Renal cortex interstitium (tissue), 11 donors: ENCODE data around the gene ZDHHC7. TPM values are rescaled to one million over a fixed set of nuclear protein-coding genes. Genes with fewer than 3 reads are reported as not detected.

Experiments used
- DNase-seq, 11 donors: peaks; one replicate each; pipeline ENCODE4 v3.0.0-alpha.2; 2013; ENCODE audit warnings: low read depth in 9 of 11, low spot score in 4 of 11; ENCODE audit errors: extremely low read depth in 1 of 11
- polyA plus RNA-seq, 3 donors: library from polyadenylated mRNA; unstranded; fragments of 120-200 nt; gene quantifications; one replicate each; pipeline ENCODE4 v1.2.1, GENCODE V29; 2013; ENCODE audit not compliant: insufficient read length in 3 of 3

Gene ZDHHC7
- polyA plus RNA-seq, 3 donors, result 50.8 to 62.5 (median 59.0) TPM

DNA sequence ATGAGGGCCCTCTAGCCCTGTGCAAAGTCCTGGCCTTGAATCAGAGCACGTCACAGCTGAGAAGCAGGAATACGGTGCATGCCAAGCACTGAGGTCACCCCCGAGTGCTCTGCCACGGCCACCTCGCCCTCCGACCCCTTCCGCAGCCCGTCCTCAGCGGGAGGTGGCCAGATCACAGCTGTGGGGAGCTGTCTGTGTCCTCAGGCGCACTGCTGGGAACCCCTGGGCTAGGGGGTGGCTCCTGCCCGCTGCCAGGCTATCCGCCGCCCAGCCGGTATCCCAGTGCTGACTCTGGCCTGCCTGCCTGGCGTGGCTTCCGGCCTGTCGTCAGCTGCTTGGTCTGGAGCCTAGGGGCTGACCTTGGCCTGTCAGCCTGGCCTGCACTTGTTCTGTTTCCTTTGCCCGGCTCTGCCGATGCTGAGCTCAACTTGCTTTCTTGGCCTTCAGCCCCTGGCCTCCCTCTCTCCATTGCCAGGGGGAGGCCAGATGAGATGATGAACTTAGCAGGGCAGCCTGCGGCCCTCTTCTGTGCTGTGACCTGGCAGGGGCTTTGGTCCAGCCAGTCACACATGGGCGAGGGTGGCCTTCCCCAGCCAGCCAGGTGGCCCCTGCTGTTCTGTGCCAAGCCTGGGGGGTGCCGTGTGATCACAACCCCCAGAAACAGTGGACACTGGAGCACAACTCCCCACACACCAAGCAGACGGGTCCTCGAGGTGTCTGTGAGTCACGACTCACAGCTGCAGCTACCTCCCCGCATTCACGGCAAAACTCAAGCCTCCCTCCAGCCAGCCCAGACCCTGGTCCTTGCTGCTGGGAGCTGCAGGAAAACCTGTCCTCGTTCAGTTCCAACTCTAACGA, 77.3 kb downstream of the ZDHHC7 start:
- no peak for DNase-seq

DNA sequence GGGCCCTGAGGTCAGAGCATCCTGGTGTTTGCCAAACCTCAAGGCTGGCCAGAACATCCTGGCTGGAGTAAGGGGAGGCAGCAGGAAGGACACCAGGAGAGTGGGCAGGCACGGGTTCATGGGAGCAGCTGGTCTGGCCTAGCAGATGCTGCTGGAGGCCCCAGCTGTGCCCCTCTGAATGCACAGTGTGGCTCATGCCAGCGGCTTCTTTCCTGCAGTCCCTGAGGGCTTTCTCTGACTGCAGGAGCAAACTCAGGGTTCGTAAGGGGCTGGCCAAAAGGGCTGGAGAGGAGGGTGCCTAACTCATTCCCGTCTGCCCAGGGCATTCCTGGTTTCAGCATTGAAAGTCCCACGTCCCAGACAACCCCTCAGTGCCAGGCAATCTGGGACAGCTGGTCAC, 78.7 kb downstream of the ZDHHC7 start:
- no peak for DNase-seq

DNA sequence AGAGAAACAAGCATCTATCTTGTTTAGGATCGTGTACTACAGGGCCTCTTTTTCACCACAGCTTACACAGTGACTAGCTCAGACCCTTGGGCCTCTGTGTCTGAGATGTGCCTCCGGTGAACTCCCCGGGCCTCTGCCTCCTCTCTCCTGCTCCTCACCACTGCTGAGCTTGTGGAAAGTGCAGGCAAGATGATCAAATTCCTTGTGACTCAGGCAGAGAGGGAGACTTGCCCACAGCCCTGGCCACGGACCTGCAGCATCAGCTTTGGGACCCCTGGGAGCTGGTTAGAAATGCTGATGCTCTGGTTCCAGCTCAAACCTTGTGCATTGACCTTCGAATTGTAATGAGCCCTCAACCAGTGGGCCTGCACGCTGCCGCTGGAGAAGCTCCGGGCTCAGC, 79.8 kb downstream of the ZDHHC7 start:
- DNase-seq, result no peak

DNA sequence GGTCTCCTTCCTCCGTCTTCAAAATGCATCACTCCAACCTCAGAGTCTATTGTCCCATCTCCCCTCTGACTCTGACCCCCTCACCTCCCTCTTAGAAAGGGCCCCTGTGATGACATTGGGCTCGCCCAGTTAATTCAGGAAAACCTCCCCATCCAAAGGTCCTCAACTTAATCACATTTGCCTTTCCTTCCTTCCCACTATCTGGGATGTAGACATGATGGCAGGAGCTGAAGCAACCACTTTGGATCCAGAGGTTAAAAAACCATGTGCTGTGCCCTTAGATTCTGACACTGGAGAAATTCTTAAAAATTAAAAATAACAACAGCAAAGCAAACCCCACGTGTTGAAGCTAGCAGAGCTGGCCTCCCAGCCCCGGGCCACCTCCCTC, 80.2 kb downstream of the ZDHHC7 start:
- DNase-seq, result no peak

DNA sequence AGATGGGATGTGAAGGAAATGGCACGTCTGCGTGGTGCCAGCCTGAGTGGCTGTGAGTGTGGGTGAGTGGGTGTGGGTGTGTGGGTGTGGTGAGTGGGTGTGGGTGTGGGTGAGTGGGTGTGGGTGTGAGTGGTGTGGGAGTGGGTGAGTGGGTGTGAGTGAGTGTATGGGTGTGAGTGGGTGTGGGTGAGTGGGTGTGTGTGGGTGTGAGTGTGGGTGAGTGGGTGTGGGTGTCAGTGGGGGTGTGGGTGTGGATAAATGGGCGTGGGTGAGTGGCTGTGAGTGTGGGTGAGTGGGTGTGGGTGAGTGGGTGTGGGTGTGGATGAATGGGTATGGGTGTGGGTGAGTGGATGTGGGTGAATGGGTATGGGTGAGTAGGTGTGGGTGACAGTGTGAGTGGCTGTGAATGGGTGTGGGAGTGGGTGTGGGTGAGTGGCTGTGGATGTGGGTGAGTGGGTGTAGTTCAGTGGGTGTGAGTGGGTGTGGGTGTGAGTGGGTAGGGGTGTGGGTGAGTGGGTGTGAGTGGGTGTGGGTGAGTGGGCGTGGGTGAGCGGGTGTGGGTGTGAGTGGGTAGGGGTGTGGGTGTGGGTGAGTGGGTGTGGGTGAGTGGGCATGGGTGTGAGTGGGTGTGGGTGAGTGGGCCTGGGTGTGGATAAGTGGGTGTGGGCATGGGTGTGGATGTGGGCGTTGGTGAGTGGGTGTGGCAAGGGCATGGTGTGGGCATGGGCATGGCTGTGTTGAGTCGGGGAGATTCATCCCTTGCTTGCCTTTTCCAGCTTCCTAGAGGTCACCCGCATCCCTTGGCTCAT, 80.8 kb downstream of the ZDHHC7 start:
- no peak for DNase-seq

DNA sequence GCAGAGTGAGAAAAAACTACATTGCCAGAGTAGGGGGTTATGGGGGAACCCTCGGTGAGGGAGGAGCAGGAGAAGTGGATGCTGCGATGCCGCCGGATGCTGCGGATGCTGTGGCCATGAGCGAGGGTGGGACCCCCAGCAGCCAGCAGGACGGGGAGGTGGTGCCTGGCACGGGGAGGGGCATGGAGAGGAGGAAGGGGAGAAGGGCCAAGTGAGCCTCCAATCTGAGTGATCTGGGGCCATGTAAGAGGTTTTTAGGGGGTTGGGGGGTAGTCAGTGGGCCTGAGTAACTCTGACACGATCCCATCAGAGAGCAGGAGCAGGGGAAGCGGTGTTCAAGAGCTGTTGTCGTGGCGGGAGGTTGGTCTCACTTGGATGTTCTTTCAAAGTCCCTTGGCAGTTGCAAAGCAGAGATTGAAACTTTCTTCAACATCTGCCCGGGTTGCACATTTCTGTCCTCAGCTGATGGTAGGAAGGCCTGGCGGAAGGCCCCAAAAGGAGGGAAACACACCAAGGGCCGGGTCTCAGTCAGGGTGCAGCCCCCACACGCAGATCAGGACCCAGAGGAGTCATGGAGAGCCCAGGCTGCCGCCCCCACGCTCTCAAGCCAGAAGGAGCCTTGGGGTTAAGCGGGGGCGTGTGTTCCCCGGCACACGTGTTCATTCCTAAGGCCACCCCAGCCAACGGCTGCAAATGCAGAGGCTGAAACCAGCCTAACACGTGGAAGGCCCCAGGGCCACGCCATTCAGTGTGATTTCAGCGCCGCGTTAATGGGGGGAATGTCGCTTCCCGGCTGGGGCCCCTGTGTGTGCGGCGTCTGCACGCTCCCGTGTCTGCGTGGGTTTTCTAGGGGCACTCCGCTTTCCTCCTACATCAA, 81.7 kb downstream of the ZDHHC7 start:
- no peak for DNase-seq

DNA sequence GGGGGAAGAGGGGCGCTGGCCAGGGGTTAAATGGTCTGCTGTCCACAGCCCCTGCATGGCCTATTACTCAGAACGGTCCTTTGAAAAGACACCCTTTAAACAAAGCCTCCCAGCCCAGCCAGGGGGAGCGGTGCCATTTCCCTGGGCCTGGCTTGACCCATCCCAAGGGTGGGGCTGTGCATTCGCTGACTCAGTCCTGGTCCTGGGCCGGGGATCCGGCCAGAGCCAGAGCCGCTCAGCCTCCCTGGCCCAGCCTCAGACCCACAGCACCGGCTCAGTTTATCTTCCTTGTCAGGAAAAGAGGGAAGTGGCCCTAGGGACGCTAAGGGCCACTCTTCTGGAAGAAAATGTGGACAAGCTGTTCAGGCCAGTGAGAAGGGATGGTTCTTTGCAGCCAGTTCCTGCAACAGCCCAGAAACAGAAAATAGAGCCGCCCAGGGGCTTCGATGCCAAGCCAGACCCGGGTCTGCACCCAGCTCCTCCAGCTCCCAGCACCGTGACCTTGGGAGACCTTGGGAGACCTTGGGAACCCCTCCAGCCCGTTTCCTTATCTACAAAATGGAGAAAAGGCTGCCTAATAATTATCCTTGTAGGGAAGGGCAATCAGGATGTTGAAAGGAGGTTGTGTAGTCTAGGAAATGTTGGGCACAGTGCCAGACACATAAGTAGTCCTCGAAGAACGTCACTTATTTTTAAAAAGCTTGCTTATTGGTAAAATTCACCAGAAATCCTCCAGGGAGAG, 82.5 kb downstream of the ZDHHC7 start:
- DNase-seq, result no peak

DNA sequence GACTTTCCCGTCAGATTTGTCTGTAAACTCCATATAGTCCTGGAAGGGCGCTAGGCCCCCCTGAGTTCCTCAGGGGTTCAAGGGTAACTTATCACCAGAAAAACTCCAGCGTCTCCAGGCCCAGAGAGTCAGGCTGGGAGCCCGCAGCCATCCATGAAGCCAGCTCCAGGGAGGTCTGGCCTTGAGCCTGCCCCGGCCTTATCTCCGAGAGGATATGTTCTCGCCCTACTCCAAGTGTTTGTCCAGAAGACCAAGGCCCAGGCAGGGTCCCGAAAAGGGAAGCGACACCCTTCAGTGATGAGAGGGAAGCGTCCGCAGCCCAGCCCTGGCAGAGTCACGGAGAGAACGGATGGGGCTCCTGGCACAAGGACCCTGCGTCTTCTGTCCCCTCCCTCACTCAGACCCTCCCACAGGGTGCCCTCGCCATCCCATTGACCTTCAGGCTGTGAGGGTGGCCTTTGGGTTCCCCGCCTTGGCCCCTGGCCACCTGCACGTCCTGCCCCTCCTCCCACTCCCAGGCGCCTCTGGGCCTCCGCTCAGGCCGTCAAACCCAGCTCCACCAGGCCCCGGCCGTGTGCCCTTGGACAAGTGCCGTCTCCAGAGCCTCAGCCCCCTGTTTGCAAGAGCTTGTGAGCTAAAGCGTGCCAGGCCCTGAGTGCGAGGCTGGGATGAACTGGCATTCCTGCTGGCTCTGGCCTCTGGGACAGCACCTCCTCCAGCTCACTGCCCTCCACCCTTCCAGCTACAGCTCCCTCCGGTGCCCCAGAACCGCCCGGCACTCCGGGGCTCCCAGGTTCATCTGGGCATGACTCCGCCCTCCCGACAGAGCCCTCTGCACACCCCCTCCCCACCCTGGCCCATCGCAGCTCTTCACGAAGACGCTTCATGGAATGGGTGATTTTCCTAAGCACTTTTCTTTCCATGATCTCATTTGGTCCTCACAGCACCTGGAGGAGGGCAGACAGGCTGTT, 83.4 kb downstream of the ZDHHC7 start:
- DNase-seq, result no peak

DNA sequence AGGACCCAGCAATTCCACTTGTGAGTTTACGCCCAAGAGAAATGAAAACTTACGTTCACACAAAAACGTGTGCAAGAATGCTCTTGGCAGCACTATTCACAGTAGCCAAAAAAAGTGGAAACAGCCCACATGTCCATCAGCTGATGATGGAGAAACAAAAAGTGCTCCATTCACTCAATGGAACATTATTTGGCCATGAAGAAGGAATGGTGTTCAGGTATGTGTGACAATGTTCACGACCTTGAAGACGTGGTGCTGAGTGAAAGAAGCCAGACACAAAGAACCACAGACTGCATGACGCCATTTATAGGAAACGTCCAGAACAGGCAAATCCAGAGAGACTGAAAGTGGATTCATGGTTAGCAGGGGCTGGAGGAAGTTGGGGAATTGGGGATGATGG, 84.9 kb downstream of the ZDHHC7 start:
- no peak for DNase-seq

DNA sequence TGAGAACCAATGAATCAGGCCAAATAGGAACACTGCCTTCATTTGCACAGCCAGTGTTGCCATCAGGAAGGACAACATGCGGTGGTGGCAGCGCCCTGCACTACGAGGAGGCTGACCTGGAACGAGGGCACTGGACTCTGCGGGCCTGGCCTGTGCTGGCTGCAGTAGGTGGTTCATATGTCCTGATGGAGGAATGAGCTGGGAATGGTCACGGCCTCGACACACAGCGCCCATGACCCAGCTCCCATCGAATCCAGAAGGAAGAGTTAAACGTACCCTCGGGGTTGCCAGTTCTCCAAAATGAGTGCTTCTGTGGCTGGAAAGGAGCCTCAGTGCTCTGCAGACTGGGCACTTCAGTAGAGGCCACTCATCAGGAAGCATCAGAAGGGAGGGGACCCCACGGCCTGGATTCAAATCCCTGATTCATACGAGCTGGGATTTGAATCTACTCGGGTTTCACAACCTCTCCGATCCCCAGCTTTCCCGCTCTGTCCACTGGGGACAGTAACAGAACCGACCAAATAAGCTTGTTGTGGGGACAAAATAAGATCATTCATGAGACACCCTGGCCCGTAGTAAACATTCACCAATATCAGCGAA, 85.5 kb downstream of the ZDHHC7 start:
- no peak for DNase-seq

DNA sequence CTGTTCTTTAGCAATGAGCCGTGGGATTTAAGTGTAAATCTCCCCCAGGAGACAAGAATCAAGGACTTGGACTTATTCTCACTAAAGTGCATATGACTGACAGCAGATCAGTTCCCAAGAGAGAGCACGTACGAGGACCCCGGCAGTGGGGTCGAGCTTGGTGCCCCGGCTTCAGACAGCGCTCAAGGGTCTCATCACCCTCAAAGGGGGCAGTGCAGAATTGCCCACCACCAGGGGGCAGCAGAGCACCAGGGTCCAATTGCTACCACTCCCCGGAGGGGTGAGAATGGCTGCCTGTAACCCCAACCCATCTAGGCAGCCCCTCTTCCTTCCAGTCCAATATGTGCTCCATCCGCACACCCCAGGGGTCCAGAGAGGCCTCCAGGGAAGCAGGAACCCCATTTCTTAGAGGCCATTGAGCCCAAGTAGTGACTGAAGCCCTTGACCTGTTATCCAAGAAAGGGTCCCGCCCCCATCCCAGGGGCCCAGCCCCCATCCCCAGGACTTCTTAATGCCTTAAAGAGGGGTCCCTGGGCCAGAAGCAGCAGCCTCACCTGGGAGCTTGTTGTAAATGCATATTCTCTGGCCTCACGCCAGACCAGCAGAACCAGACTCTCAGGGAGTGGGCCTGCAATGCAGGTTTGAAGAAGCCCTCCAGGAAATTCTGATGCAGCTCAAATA, 86.1 kb downstream of the ZDHHC7 start:
- no peak for DNase-seq

DNA sequence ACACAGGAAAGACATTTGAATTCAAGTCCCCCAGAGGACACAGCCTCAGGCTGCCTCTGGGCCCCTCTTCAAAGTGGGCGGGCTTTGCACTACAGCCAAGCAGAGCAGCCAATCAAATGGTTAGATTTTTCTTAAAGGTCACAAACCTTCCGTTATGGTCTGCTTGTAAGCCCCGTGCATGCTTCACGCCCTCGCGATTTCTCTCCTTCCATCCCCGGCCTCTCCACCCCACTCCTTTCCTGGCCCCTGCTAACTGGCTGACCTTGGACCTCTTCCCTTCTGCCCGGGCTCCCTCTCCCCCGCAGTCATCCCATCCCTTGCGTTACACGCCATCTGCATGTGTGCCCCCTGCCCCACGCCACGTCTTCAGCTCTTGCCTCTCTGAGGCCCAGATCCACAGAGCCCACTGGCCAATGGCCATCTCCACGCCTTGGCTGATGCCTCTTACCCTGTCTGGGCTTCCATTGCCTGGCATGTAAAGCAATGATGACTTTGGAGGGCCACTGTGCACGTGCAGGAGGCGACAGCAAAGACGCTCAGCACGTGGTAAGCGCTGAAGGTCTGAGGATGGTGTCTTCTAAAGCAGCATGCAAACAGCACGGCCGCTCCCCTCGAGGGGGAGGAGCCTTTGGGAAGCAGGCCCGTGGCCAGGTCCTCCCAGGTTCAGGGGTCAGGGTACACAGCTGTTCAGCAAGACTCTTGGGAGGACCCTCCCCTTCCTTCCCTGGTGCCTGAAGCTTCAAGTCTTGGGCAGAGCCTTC, 86.8 kb downstream of the ZDHHC7 start:
- peak in 2 of 11 donors; percentile 44 to 54 for DNase-seq
